Stimulated activated CD8-positive, alpha-beta memory T cell treated with anti-CD3 and anti-CD28 coated beads, Interleukin-4, amount 100 ng/mL, for 4 hours (primary cell): ENCODE results near the gene PRKAR1B.
A peak's percentile ranks its signal among the peaks of the same experiment; 100 is the strongest.
"Not testable (repeated sequence)": the region's sequence is repeated elsewhere in the genome, so short reads cannot be mapped to it uniquely, and the experiment has no call there.

Source experiments
- DNase-seq, 2 donors: peaks; one replicate each; pipeline ENCODE4 v3.0.0-alpha.2; 2020; ENCODE audit warnings: low read depth in 2 of 2, low spot score in 1 of 2

Gene PRKAR1B

GRCh38 chr7:651032-651728 is 75.9 kb downstream of the PRKAR1B start:
- DNase-seq: peak in 1 of 2 donors; percentile 9

GRCh38 chr7:650339-651031 is 76.6 kb downstream of the PRKAR1B start:
- no peak for DNase-seq

- no peak for DNase-seq
These were observed 80.1 kb downstream of the PRKAR1B start for GRCh38 chr7:646951-647350.

GRCh38 chr7:646487-646886 is 80.6 kb downstream of the PRKAR1B start:
- no peak for DNase-seq

GRCh38 chr7:645606-646005 is 81.5 kb downstream of the PRKAR1B start:
- DNase-seq: no peak

- no peak for DNase-seq
These were observed 82.4 kb downstream of the PRKAR1B start for GRCh38 chr7:644381-645305.

- DNase-seq: no peak
These were observed 85.1 kb downstream of the PRKAR1B start for GRCh38 chr7:641966-642365.

GRCh38 chr7:641269-641671 is 85.8 kb downstream of the PRKAR1B start:
- DNase-seq: no peak

GRCh38 chr7:638256-639011 is 88.6 kb downstream of the PRKAR1B start:
- DNase-seq: no peak

- no peak for DNase-seq
These were observed 89.3 kb downstream of the PRKAR1B start for GRCh38 chr7:637826-638225.

GRCh38 chr7:636396-636795 is 90.7 kb downstream of the PRKAR1B start:
- peak in 1 of 2 donors; percentile 30 for DNase-seq

GRCh38 chr7:635687-636382 is 91.2 kb downstream of the PRKAR1B start:
- not testable (repeated sequence) for DNase-seq

GRCh38 chr7:635227-635626 is 91.9 kb downstream of the PRKAR1B start:
- no peak for DNase-seq

GRCh38 chr7:633381-634018 is 93.6 kb downstream of the PRKAR1B start:
- DNase-seq: no peak

GRCh38 chr7:632831-633210 is 94.3 kb downstream of the PRKAR1B start:
- no peak for DNase-seq

- DNase-seq: no peak
These were observed 94.9 kb downstream of the PRKAR1B start for GRCh38 chr7:631964-632830.

- no peak for DNase-seq
These were observed 95.8 kb downstream of the PRKAR1B start for GRCh38 chr7:631291-631711.

GRCh38 chr7:630539-630938 is 96.5 kb downstream of the PRKAR1B start:
- DNase-seq: no peak

GRCh38 chr7:630111-630511 is 97.0 kb downstream of the PRKAR1B start:
- DNase-seq: no peak
